HG02884 (cell line): ENCODE data around the gene ST6GALNAC4.

Experiments
- ATAC-seq: cut with Tn5 transposase; IDR thresholded peaks from one replicate; pipeline ENCODE4 v1.9.1; 2021; ENCODE audit warnings: mild to moderate bottlenecking, moderate library complexity; ENCODE audit not compliant: unreplicated experiment

The ST6GALNAC4 gene, protein sequence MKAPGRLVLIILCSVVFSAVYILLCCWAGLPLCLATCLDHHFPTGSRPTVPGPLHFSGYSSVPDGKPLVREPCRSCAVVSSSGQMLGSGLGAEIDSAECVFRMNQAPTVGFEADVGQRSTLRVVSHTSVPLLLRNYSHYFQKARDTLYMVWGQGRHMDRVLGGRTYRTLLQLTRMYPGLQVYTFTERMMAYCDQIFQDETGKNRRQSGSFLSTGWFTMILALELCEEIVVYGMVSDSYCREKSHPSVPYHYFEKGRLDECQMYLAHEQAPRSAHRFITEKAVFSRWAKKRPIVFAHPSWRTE

DNA sequence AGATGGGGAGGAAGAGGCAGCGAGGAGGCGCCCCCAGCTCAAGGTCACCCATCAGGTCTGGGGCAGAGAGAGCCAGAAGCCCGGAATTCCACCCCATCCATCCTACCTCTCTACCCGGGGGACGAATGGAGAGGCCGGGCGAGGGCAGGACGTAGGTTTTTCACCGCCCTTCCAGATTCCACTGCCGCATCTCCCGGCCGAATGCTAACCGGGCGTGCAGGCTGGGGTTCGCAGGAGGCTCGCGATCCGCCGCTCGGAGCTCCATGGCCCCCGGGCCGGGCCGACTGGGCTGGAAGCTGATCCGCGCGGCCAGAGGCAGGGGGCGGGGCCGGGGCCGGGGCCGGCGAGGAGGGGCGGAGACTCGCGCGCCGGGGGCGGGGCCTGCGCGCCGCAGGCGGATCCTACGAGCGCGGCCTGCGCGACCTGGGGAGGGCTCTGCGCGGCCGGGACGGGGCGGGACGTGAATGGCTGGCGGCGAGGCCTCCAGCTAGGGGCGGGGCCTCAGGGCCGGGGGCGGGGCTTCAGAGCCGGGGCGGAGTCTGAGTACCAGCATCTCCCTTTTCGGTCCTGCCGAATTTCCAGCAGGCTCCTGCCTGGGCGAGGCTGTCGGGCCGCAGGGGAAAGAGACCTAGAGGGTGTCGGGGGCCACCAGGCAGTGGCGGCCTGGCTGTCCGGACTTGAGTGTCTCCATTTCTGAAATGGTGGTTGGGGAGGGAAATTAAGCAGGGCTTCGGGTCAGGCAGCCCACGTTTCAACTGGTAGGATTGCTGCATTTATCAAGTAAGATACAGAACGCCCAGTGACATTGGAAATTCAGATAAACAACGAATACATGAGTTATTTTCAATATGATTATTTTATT, at the start of gene ST6GALNAC4:
ST6GALNAC4 (minus strand) TSS at position 322 of the 862 bp plus-strand sequence. CDS start 622 bp downstream, outside the sequence.
- peak; percentile 76 for ATAC-seq

DNA sequence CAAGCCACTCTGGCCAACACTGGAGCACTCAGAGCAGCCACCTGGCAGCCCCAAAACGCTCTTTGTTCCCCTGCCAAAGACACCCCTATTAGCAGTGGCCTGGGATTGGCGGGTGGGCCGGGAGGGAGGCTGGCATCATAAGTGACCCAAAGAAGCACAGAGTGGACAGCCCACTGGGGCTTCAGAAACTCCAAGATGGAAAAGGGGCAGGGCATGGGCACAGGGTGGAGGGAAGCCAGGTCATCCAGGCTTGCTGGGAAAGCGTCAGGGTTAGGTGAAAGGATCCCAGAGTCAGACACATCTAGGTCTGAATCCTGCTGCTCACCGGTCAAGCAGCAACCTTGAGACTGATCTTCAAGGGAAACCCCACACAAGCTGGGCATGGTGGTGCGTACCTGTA, 49.1 kb upstream of the ST6GALNAC4 start:
- no peak for ATAC-seq

DNA sequence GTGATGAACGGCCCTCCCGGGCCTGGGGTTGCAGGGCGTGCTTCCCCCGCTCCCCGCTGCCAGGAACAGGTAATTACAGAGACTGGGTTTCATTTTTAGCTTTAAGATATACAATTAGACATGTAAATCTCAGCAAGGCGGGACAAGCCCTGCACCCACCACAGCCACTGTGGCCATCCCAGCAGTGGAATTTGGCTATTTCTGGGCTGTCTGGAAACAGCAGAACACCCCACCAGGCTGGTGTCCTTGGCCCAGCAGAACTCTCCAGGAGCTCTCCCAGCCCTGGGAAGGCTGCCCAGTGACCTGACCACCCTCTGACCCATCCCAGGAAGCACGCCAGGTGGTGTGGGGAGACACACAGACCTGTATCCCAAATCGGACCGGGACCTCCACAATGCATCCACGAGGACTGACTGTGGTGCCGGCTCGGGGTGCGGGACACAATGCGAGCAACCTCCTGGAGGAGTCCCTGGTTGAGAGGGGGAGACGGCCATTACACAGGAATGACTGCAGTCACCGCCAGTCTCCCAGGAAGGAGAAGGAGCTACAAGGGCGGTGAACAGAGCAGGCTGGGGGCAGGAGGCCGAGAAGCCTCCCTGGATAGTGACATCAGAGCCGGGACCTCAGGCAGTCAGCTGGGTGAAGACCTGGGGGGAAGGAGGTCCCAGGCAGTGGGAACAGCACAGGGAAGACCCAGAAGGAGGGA, 46.7 kb upstream of the ST6GALNAC4 start:
- no peak for ATAC-seq

DNA sequence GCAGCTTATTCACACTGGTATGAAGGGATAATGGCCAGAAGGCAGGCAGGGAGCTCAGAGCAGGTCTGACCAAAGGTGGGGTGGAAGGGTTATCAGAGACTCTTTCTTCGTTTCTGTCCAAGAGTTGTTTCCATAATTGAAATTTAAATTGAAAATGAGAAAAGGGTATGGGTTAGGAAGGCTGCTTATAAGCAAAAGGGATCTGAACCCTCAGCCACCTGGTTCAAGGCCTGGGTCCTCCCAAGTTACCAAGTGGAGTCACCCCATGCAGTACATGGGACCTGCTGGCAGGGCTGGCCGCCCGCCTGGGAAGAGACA, 46.2 kb upstream of the ST6GALNAC4 start:
- no peak for ATAC-seq

DNA sequence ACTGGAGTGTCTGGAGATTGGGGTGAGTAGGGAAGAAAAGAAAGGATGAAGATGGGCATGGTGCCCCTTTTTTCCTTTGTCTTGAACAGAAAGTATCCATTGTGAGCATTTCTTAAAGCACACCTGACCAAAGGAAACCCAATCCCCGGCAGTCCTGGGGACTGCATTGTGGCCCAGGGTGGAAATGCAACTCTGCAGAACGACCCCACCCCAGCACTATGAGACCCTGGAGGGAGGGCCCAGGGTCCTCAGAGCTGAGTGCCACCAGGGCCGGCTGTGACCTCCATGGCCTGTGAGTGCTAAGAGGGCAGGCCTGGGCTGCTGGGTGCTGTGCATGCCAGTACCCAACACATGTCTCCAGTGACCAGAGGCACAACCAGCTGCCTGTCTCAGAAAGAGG, 45.4 kb upstream of the ST6GALNAC4 start:
- ATAC-seq = no peak

DNA sequence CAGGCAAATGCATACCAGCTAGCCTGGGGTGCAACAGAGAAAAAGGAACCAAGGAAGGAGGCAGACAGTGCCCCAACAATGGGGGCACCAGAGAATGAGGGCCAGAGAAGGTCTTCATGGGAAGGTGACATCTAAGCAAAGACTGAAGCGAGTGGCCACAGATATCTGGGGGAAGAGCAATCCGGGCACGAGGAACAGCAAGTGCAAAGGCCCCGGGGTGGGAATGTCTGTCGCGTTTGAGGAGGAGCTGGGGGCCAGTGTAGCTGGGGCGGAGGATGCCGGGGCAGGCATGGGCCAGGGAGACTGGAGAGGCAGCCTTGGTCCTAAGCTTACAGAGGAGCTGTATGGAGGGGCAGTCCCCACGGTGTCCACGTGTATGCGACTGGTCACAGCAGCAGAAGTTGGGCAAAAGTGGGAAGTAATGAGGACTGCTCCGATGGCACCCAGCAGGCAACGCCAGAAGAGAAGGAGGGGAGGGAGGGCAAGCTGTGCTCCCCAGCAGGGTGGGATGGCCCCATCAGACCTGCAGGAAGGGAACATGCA, 44.8 kb upstream of the ST6GALNAC4 start:
- ATAC-seq = no peak

DNA sequence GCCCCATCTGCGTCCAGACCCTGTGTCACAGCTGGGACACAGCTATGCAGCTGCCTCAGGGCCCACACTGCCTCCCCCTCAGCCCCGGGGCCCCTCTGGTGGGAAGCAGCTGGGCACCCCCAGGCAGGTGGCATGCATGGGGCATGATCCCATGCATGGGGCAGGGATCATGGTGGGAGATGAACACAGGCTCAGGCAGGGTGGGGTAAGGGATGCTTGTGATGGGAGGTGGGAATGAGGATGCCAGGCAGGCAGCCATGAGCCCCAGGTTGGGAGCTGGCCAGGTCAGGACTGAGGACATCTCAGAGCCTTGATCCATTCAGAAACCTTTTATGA, 44.3 kb upstream of the ST6GALNAC4 start:
- no peak for ATAC-seq

DNA sequence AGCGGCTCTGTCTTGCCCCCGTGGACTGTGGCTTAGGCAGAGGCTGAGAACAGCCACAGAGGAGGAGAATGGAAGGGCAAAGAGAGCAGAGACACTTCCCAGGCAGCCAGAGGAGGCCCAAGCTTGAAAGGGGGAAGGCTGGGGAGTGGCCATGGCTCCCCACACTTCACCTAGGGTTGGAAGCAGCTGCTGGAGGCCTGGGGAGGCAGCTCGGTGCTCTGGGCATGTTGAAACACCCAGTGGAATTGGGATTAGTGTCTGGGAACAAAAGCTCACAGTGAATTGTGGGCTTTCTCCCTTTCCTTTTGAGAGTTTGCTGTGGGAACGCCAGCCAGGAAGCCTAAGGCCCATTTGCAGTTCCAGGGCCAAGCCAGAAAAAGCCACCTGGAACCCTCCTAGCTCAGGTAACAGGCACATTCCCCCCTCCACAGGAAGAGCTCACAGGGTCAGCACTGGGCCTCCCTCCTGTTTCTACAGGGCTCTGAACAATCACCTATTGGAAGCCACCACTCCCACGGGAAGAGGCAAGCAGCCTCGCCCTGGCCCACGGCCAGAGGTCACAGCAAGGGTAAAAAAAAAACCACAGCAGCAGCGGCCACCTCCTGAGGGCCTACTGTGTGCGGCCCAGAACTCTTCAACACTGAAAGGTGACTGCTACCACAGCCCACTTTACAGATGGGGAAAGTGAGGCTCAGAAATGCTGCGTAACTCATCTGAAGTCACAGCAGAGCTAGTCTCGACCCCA, 43.7 kb upstream of the ST6GALNAC4 start:
- ATAC-seq = no peak

DNA sequence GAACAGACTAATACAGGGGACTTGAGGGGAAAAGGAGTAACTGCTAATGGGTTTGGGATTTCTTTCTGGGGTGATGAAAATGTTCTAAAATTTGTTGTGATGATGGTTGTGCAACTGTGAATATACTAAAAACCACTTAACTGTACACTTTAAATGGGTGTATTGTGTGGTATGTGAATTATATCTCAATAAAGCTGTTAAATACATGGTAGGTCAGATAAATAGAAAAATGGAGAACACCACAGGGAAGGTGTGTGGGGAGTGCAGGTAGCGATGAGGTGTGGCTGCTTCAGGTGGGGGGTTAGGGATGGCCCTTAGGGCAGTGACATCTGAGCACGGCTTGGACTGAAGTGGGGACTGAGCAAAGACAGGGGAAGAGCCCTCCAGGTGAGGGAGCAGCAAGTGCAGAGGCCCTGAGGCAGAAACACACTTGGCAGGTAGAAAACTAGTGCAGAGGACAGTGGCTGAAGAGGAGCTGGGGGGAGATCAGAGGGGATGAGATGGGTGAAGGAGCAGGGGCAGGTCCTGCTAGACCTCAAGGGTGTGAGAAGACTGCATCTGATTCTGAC, 43.1 kb upstream of the ST6GALNAC4 start:
- ATAC-seq = no peak

DNA sequence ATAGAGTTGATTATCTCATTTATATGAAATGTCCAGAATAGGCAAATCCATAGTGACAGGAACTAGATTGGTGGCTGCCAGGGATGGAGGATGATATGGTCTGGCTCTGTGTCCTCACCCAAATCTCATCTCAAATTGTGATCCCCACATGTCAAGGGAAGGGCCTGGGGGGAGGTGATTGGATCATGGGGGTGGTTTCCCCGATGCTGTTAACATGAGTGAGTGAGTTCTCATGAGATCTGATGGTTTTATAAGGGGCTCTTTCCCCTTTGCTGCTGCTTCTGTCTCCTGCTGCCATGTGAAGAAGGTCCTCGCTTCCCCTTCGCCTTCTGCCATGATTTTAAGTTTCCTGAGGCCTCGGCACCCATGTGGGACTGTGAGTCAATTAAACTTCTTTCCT, 42.6 kb upstream of the ST6GALNAC4 start:
- no peak for ATAC-seq

DNA sequence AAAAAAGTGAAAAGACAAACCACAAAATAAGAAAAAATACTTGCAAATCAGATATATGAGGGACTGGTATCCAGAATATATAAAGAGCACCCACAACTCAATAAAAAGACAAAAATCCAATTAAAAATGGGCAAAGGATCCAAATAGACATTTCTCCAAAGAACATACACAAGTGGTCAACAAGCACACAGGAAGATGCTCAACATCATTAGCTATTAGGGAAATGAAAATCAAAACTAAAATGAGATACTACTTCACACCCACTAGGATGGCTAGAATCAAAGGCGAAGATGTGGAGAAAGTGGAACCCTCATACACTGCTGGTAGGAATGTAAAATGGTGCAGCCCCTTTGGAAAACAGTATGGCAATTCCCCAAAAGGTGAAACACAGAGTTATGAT, 41.9 kb upstream of the ST6GALNAC4 start:
- ATAC-seq = no peak

DNA sequence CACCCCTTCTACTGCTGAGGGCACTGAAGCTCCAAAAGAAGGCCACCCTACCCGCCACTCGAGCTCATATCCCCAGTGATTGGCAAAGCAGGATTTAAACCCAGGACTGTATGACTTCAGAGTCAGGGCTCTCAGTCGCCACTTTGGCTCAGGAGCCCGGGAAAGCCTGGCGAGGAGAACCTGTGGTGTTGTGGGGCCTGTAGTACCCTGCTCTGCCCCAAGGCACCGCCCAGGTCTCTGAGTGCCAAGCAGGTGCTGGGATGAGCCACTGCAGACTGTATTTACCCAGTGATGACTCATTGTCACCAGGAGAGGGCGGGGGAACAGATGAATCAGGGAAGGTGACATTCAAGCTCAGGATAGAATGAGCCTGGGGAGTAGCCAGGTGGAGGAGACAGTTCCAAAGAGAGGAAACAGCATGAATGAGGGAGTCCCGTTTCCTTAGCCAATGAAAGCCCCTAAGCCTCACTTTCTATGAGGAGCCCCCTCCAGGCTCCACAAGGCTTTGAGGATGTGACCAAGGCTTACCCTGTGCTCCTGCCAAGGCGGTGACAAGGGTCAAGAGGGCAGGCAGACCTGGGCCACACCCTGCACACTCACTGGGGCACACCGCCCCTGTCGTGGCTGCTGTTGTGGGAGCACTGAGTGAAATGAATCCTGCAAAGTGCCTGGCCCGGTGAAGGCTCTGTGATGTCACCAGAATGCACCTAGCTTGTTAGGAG, 38.6 kb upstream of the ST6GALNAC4 start:
- no peak for ATAC-seq

DNA sequence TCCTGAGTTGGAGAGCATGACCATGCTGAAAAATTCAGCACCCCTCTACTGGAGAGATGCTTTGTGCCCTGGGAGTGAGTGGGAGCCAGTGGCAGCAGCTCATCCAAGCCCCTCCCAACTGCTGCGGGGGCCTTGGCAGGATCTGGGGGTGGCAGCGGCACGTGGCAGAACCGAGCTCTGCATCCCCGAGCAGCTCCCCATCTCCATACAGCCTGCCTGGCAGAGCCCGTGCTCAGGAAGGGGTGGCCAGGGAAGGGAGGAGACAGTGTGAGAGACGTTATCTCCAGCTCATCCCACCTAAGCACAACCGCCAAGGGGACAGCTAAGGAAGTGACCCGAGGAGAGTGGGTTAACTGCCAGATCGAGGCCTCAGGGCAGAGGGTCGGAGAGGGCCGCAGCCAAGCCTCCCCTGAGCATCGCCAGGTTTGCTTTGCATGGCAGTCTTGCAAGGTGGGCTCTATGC, 38.0 kb upstream of the ST6GALNAC4 start:
- no peak for ATAC-seq

DNA sequence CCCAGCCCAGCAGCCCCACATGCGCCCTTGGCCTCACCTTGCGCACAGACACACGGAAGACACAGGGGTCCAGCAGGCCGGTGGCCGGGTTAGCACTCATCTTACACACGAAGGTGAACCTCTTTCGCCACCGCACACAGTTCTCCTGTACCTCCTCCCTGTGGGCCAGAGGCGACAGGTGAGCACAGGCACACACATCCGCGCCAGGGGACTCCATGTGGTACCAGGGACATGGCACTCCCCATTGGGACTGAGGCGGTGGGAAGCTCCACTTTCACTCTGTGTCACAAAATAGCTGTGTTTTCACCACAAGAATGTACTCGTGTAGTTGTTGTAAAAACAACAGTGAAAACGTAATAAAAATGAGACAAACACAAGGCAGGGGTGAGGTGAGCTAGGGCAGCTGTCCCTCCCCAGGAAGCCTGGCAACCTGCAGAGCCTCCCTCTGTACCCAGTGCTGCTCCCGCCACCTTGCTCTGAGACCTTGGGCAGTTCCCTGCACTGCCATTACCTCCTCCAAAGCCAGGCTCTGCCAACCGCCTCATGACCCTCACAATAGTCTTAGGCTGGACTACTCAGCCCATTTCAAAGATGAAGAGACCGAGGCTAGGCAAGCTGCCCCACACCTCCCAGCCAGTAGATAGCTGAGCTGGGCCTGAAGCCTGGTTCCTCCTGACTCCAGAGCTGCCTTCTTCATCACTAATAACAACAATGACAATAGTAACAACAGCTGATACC, 37.1 kb upstream of the ST6GALNAC4 start:
- no peak for ATAC-seq

DNA sequence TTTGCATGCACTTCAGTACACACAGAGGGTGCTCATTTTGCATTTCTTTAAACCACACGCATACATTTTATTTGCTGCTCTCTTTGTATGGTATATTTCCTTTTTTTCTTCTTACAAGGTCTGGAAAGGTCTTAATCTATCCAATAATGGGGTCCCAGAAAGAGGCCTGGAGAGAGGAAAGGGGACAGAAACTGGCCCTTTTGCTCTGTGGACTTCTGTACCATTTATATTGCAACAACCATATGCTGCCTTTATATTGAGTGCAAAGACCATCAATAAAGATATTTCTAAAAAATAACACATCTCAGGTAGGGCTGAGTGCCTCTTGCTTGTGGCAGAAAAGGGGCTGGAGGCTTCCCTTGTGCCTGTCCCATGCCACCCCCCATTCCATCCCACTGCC, 36.3 kb upstream of the ST6GALNAC4 start:
- no peak for ATAC-seq

DNA sequence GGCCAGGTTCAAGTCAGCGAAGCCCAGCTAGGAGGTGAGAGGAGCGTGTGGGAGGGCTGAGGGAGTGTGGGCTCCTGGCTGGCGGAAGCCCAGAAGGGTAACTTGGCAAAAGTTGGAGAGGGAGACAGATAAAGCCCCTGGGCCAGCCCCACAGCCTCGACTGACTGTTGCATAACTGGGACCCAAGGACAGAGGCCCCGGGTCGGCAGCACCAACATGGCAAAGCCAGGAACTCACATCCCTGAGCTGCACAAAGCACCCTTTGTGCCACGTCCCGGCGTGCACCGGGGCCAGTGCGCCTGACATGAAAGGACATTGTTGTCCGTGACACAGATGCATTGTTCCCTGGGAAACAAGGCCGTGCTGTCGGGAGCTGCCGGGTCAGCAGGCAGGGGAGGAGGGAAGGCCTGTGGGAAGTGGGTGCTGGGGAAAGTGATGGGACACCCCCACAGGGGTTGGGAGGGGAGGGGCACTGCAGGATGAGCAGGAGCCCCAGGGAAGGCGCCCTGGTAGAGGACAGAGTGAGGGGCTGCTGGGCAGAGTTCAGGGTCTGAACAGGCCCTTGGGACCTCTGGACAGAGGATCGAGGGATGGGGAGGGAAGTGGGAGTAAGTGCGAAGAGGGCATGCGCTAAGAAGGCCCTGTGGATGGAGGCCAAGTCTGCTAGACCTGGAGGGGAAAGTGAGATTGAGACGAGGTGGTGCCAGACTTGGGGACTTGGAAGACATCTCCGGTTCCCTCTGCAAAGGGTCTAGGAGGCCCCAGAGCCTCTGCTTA, 33.9 kb upstream of the ST6GALNAC4 start:
- no peak for ATAC-seq

DNA sequence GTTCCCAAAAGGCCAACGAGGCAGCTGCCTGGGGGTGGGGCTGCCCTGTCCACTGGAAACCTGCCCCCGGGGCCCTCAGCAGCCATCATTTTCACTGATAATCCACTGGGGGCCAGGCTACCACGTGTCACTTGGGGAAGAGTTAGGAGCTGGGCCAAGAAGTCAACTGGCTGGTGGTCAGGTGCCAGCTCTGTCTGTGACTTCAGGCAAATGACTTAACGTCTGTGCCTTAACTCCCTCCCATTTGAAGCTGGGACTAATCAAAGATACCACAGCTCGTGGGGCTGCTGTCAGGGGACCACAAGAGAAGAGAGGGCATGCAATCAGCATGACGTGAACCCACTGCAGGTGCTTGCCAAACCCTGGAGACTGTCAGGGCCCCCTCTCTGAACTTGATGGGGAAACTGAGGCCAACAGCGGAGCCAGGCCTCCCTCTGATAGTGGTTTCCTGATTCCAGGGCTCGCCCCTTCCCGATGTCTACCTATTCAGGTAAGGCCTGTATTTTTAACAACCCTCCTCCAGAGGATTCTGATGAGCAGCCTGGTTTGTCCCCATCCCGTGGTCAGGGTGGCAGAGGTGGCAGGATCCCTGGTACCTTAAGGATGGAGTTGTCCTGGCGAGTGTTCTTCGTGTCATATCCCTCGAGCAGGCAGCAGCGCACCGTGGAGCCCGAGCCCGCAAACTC, 33.1 kb upstream of the ST6GALNAC4 start:
- no peak for ATAC-seq
